ENCODE measurements around the gene EDDM13. TPM values are rescaled to one million over a fixed set of nuclear protein-coding genes. Genes with fewer than 3 reads are reported as not detected.
"Not testable (repeated sequence)": the region's sequence is repeated elsewhere in the genome, so short reads cannot be mapped to it uniquely, and the experiment has no call there.

Gene EDDM13
- total and polyA plus RNA-seq, 2 donors (not counting 3 experiments of a cell fraction or from before 2014, with no cell fraction given) = 0.51 TPM; not detected in 1

GRCh38 chr19:56339031-56339430 is 66.5 kb downstream of the EDDM13 start:
- H4K20me1 ChIP-seq (replicated peaks; ENCODE audit: control insufficient read depth, extremely low read depth, insufficient read depth, low read length); FAIRE-seq; H2AFZ ChIP-seq (ENCODE audit: low read depth, low read length); DNase-seq (ENCODE audit: low read depth, low spot score); POLR2A ChIA-PET; H3K27me3 ChIP-seq (ENCODE audit: control insufficient read depth in 2 of 2, insufficient read depth in 2 of 2, low read length in 2 of 2); BruUV-seq (replicated peaks); dilution Hi-C loops (cut with MboI; ENCODE audit: extremely low pct_ligation_motif_present, low sequenced_read_pairs); H3K9me3 ChIP-seq (replicated peaks; ENCODE audit: control insufficient read depth, insufficient read depth, low read length); H3K4me3 ChIP-seq (replicated peaks in 1 of 3; ENCODE audit: insufficient read depth in 1 of 3, low read depth in 1 of 3, low read length in 3 of 3); H3K36me3 ChIP-seq (ENCODE audit: control insufficient read depth in 2 of 2, extremely low read depth in 1 of 2, insufficient read depth in 2 of 2, low read length in 2 of 2); H3K9me1 ChIP-seq (replicated peaks; ENCODE audit: control insufficient read depth, extremely low read depth, insufficient read depth, low read length); H3K79me2 ChIP-seq (ENCODE audit: control insufficient read depth, insufficient read depth, low read length); H3K9ac ChIP-seq (replicated peaks; ENCODE audit: extremely low read depth, insufficient read depth, low read length); H3K4me2 ChIP-seq (ENCODE audit: insufficient read depth, low read length); H3K4me1 ChIP-seq (ENCODE audit: control insufficient read depth, extremely low read depth, insufficient read depth, low read length); H3K27ac ChIP-seq (ENCODE audit: insufficient read depth, low read depth, low read length): not testable (repeated sequence)
- intact Hi-C loops (cut with micrococcal nuclease) = loop anchor here (10.0 kb wide), 1 partner anchor 634 kb away; no protein-coding TSS in a partner anchor
- CTCF ChIA-PET = interaction anchor here (0.7 to 1.4 kb wide), 4 partner anchors 9 to 273 kb away, joined by 3 to 4 read pairs (median 4); no protein-coding TSS in a partner anchor

- dilution Hi-C loops (cut with MboI; ENCODE audit: extremely low pct_ligation_motif_present, low sequenced_read_pairs) = no loop called here
- FAIRE-seq = no peak
- no peak overlapping the region for H3K4me2 ChIP-seq (ENCODE audit: insufficient read depth, low read length)
These were observed 69.4 kb downstream of the EDDM13 start for GRCh38 chr19:56341948-56342347.

More at GRCh38 chr19:56341948-56342347, 69.4 kb downstream of the EDDM13 start:
- Histone ChIP-seq H3K9ac (replicated peaks; ENCODE audit: extremely low read depth, insufficient read depth, low read length) (no peak overlapping the region), H3K79me2 (ENCODE audit: control insufficient read depth, insufficient read depth, low read length) (no peaks in the 10 kb centered on the region), H3K27ac (ENCODE audit: insufficient read depth, low read depth, low read length) (no peak overlapping the region), H4K20me1 (replicated peaks; ENCODE audit: control insufficient read depth, extremely low read depth, insufficient read depth, low read length) (no peaks in the 10 kb centered on the region), H3K9me1 (replicated peaks; ENCODE audit: control insufficient read depth, extremely low read depth, insufficient read depth, low read length) (no peaks in the 10 kb centered on the region), H3K4me3 (replicated peaks in 1 of 3; ENCODE audit: insufficient read depth in 1 of 3, low read depth in 1 of 3, low read length in 3 of 3) (no peak overlapping the region), H3K4me1 (ENCODE audit: control insufficient read depth, extremely low read depth, insufficient read depth, low read length) (no peaks in the 10 kb centered on the region), H3K9me3 (replicated peaks; ENCODE audit: control insufficient read depth, insufficient read depth, low read length) (no peaks in the 10 kb centered on the region), H2AFZ (ENCODE audit: low read depth, low read length) (no peak overlapping the region), H3K27me3 (ENCODE audit: control insufficient read depth in 2 of 2, insufficient read depth in 2 of 2, low read length in 2 of 2) (no peaks in the 10 kb centered on the region), H3K36me3 (ENCODE audit: control insufficient read depth in 2 of 2, extremely low read depth in 1 of 2, insufficient read depth in 2 of 2, low read length in 2 of 2) (no peaks in the 10 kb centered on the region)
- TF ChIP-seq JUN (IDR thresholded peaks at IDR 0.05; ENCODE audit: borderline replicate concordance, insufficient read depth, insufficient read length, low read depth) (no peak), CTCF (IDR thresholded peaks at IDR 0.05; ENCODE audit: extremely low read depth in 1 of 2, insufficient read depth in 1 of 2, low read depth in 1 of 2, low read length in 2 of 2) (no peak), MAX (IDR thresholded peaks at IDR 0.05; ENCODE audit: insufficient read depth, insufficient read length) (no peak), MYC (IDR thresholded peaks at IDR 0.05; ENCODE audit: low read depth, low read length) (no peak), GATA2 (IDR thresholded peaks at IDR 0.05; ENCODE audit: insufficient read depth, insufficient read length, low read depth, low read length) (no peak), POLR2A (IDR thresholded peaks at IDR 0.05; ENCODE audit: low read depth, low read length) (no peak), POLR2AphosphoS5 (IDR thresholded peaks at IDR 0.05; ENCODE audit: insufficient read depth, low read depth, low read length) (no peak), FOS (IDR thresholded peaks at IDR 0.05; ENCODE audit: borderline replicate concordance, insufficient read depth, low read length) (no peak), EZH2 (IDR thresholded peaks at IDR 0.05; ENCODE audit: borderline replicate concordance, low read depth, low read length, severe bottlenecking) (no peak)
- CTCF ChIA-PET = interaction anchor here (0.8 to 1.8 kb wide), 3 partner anchors 8 to 89 kb away, joined by 3 to 5 read pairs (median 4); no protein-coding TSS in a partner anchor
- DNase-seq (ENCODE audit: low read depth, low spot score) = no peak
- intact Hi-C loops (cut with micrococcal nuclease) = no loop called here
- POLR2A ChIA-PET = no interaction called here
- BruUV-seq (replicated peaks) = no TSS peak
